Measurements from ENCODE around the gene INS.

- TF ChIP-seq CTCF (conservative IDR thresholded peaks at IDR 0.05; ENCODE audit: low read depth, low read length) (no peak), MAZ (IDR thresholded peaks at IDR 0.05; ENCODE audit: borderline replicate concordance, low read depth, low read length) (no peak), RAD21 (IDR thresholded peaks at IDR 0.05; ENCODE audit: low read length) (no peak), POLR2A (IDR thresholded peaks at IDR 0.05; ENCODE audit: low read depth, low read length) (no peak), SMC3 (IDR thresholded peaks at IDR 0.05; ENCODE audit: low read depth, low read length) (no peak), MAFK (IDR thresholded peaks at IDR 0.05; ENCODE audit: low read depth, low read length) (no peak), CEBPB (IDR thresholded peaks at IDR 0.05; ENCODE audit: low read depth, low read length) (no peak), MXI1 (IDR thresholded peaks at IDR 0.05; ENCODE audit: borderline replicate concordance, low read depth, low read length) (no peak), USF2 (IDR thresholded peaks at IDR 0.05; ENCODE audit: low read depth, low read length) (no peak)
These were observed 38.7 kb upstream of the INS start for GRCh38 chr11:2199466-2200341.

Measured in IMR-90 (cell line).